Activated T-cell treated with anti-CD3 and anti-CD28 coated beads, Interleukin-2, amount 50 U/mL, for 4 hours (primary cell): ENCODE measurements around the gene BACE2. TPM values are rescaled to one million over a fixed set of nuclear protein-coding genes. Genes with fewer than 3 reads are reported as not detected.
"Not testable (repeated sequence)": the region's sequence is repeated elsewhere in the genome, so short reads cannot be mapped to it uniquely, and the experiment has no call there.

Experiments used
- ATAC-seq, 2 donors: fragments of 200-7000 bp; cut with Tn5 transposase; one replicate each; pipeline ENCODE4 v1.10.0; 2021
- DNase-seq: peaks from one replicate; pipeline ENCODE4 v3.0.0-alpha.2; 2020
- H3K27me3 Mint-ChIP-seq: one replicate; pipeline ENCODE4 v1.8.0; 2021; ENCODE audit warnings: low read depth, mixed read lengths
- H3K36me3 Mint-ChIP-seq: one replicate; pipeline ENCODE4 v1.8.0; 2022; ENCODE audit warnings: mixed read lengths; ENCODE audit not compliant: insufficient read depth
- H3K4me1 Mint-ChIP-seq: one replicate; pipeline ENCODE4 v1.8.0; 2021; ENCODE audit warnings: low read depth, mixed read lengths
- H3K4me3 Mint-ChIP-seq: one replicate; pipeline ENCODE4 v1.8.0; 2021; ENCODE audit warnings: mild to moderate bottlenecking, moderate library complexity, mixed read lengths
- H3K9me3 Mint-ChIP-seq: one replicate; pipeline ENCODE4 v1.8.0; 2021; ENCODE audit warnings: mixed read lengths
- total RNA-seq, 3 donors: library from RNA; stranded (reverse); gene quantifications; one replicate each; pipeline ENCODE4 v1.2.1, GENCODE V29; 2021

The BACE2 gene
- total RNA-seq, 3 donors from 2014 or later = 0.32 to 0.53 (median 0.38) TPM

- H3K36me3 Mint-ChIP-seq = no peaks in the 10 kb centered on the region
- H3K4me1 Mint-ChIP-seq = no peaks in the 10 kb centered on the region
- peaks cover 13% of the 10 kb centered on the region for H3K27me3 Mint-ChIP-seq
- no peaks in the 10 kb centered on the region for H3K9me3 Mint-ChIP-seq
- DNase-seq = no peak
- no peak for ATAC-seq
- H3K4me3 Mint-ChIP-seq = no peak overlapping the region
These were observed 72.1 kb downstream of the BACE2 start for GRCh38 chr21:41240040-41240439.

DNA sequence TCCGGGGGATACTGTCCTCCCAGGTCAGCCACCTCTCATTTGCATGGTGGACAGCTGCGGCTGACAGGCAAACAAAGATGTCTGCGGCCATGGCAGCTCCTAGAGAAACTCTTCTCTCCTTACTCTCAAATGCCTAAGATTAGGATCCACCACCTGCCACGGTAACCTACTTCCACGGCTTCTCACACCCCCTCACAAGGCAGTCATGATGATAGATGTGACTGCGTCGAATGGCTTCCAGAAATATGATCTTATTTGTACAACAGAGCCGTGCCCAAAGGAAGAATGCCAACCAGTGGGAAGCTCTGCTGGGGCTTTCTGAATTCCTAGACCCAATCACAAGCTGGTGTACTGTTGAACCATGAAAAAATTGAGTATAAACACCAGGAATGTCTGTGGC, 73.4 kb downstream of the BACE2 start:
- no peak overlapping the region for H3K4me3 Mint-ChIP-seq
- no peaks in the 10 kb centered on the region for H3K36me3 Mint-ChIP-seq
- no peaks in the 10 kb centered on the region for H3K9me3 Mint-ChIP-seq
- DNase-seq (no peak), ATAC-seq (no peak)
- peaks cover 3% of the 10 kb centered on the region for H3K27me3 Mint-ChIP-seq
- no peaks in the 10 kb centered on the region for H3K4me1 Mint-ChIP-seq

DNA sequence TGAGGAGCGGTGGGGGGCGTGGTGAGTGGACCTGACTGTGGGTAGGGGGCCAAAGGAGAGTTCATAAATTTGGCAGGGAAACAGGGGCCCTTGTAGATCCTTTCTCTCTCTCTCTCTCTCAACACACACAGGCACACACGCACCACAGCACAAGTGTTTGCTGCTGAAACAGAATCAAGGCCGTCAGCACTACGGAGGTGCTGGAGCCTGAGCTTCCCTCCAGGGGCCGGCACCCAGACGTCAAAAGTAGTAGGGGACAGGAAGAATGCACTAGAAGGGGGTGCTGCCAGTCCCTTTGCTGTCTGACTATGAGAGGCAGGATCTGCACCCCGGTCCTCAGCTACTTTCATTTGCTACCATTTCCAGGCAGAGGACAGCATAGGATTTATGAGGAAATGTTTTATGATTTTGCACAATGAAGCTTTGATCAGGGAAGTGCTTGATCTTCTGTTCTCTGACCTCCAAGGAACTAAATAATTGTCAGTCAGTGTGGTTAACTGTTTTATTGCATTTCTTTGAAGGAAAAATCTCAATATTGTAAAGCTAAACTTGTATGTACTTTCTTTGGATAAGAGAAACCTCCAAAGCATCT, 74.4 kb downstream of the BACE2 start:
- ATAC-seq (no peak), DNase-seq (no peak)
- no peaks in the 10 kb centered on the region for H3K4me1 Mint-ChIP-seq
- H3K36me3 Mint-ChIP-seq = no peaks in the 10 kb centered on the region
- H3K4me3 Mint-ChIP-seq = no peak overlapping the region
- H3K9me3 Mint-ChIP-seq = no peaks in the 10 kb centered on the region
- H3K27me3 Mint-ChIP-seq = peaks cover 2% of the 10 kb centered on the region

GRCh38 chr21:41243107-41243506, 75.1 kb downstream of the BACE2 start:
- H3K36me3 Mint-ChIP-seq = no peaks in the 10 kb centered on the region
- no peak overlapping the region for H3K4me3 Mint-ChIP-seq
- no peaks in the 10 kb centered on the region for H3K4me1 Mint-ChIP-seq
- no peaks in the 10 kb centered on the region for H3K9me3 Mint-ChIP-seq
- H3K27me3 Mint-ChIP-seq = peaks cover 2% of the 10 kb centered on the region
- ATAC-seq (no peak), DNase-seq (no peak)

GRCh38 chr21:41244266-41244880, 76.4 kb downstream of the BACE2 start:
- not testable (repeated sequence) for H3K4me1 Mint-ChIP-seq, H3K9me3 Mint-ChIP-seq, H3K27me3 Mint-ChIP-seq, DNase-seq, H3K4me3 Mint-ChIP-seq, ATAC-seq, H3K36me3 Mint-ChIP-seq

- H3K9me3 Mint-ChIP-seq = no peaks in the 10 kb centered on the region
- no peaks in the 10 kb centered on the region for H3K36me3 Mint-ChIP-seq
- no peak overlapping the region for H3K4me3 Mint-ChIP-seq
- peaks cover 4% of the 10 kb centered on the region for H3K27me3 Mint-ChIP-seq
- ATAC-seq (no peak), DNase-seq (no peak)
- no peaks in the 10 kb centered on the region for H3K4me1 Mint-ChIP-seq
These were observed 77.7 kb downstream of the BACE2 start for GRCh38 chr21:41245509-41246135.

DNA sequence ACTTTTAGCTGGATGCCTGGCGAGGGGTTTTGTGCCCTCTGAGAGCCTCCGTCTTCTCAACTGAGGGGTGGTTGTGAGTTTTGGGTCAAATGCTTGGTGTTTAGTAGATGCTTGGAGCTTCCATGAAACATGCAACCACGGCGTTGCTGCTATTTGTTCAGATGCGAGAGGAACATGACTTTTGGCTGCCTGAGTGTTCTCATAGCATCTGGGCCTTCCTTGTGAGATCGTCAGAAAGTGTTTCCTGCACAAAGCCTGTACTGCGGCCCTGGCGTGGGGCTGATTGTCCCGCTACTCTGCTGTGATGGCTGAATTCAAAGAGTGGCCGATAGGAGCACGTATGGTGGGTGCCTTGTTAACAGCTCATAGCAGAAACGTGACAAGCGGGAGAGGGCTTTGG, 78.8 kb downstream of the BACE2 start:
- H3K36me3 Mint-ChIP-seq = no peaks in the 10 kb centered on the region
- no peak for ATAC-seq

GRCh38 chr21:41247561-41248545, 79.9 kb downstream of the BACE2 start:
- Mint-ChIP-seq H3K36me3 (no peaks in the 10 kb centered on the region), H3K27me3 (peaks cover 13% of the 10 kb centered on the region), H3K4me3 (no peak overlapping the region), H3K9me3 (no peaks in the 10 kb centered on the region), H3K4me1 (no peaks in the 10 kb centered on the region)
- no peak for DNase-seq
- no peak for ATAC-seq

More for the DNA sequence above, 78.8 kb downstream of the BACE2 start:
- H3K27me3 Mint-ChIP-seq = peaks cover 8% of the 10 kb centered on the region
- no peaks in the 10 kb centered on the region for H3K4me1 Mint-ChIP-seq
- DNase-seq = no peak
- H3K9me3 Mint-ChIP-seq = no peaks in the 10 kb centered on the region
- no peak overlapping the region for H3K4me3 Mint-ChIP-seq

DNA sequence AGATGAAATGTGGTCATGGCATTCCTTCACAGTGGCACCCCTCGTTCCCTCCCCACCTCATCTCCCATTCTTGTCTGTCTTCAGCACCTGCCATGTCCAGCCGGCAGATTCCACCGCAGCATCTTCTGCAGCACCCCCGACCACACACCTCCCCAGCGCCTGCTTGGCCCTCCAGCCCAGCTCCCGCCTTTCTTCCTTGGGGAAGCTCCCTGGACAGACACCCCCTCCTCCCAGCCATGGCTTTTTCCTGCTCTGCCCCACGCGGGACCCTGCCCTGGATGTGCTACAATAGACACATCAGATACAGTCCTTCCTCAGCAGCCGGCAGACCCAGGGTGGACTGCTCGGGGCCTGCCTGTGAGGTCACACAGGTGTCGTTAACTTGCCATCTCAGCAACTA, 81.5 kb downstream of the BACE2 start:
- Mint-ChIP-seq H3K9me3 (peaks cover 5% of the 10 kb centered on the region), H3K36me3 (no peaks in the 10 kb centered on the region), H3K27me3 (peaks cover 13% of the 10 kb centered on the region), H3K4me3 (no peak overlapping the region), H3K4me1 (no peaks in the 10 kb centered on the region)
- ATAC-seq (no peak), DNase-seq (no peak)

DNA sequence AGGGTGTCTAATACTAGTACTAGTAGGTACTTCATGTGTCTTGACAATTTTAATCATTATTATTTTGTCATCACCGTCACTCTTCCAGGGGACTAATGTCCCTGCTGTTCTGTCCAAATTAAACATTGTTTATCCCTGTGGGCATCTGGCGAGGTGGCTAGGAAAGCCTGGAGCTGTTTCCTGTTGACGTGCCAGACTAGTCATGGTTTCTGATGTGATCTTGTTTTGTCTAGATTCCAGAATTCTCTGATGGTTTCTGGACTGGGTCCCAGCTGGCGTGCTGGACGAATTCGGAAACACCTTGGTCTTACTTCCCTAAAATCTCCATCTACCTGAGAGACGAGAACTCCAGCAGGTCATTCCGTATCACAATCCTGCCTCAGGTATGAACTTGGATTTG, 82.6 kb downstream of the BACE2 start:
- no peak for DNase-seq
- no peak overlapping the region for H3K4me3 Mint-ChIP-seq
- H3K36me3 Mint-ChIP-seq = no peaks in the 10 kb centered on the region
- H3K9me3 Mint-ChIP-seq = peaks cover 11% of the 10 kb centered on the region
- ATAC-seq = no peak
- H3K27me3 Mint-ChIP-seq = peaks cover 13% of the 10 kb centered on the region
- no peaks in the 10 kb centered on the region for H3K4me1 Mint-ChIP-seq

DNA sequence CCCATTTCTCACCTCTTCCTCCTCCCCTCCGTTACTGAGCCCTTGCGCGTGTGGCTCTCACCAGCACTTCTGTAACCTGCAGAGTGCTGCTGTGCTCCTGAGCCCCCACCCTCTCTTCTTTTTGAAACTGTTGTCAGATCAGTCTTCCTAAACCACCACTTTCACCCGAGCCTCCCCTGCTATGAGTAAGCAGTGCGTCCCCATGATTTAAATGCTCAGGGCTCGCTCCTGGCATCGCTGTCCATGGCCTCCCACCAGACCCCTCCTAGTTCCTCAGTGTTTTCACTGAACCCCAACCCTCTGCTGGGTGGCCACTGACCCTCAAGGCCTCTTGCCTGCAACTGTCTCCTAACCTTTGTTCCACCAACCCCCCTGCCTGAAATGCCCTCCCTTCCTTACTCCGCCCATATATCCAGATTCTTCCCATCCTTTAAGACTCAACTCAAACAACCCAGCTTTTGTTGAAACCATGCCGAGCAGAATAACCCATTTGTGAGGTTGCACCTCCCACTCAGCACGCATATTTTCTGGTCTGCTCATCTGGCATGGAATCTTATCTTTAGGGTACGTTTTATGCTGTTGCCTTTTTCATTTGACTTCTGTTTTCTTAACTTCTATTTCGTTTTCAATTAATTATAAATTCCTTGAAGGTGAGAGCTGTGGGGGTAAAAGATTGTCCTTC, 84.1 kb downstream of the BACE2 start:
- peaks cover 17% of the 10 kb centered on the region for H3K9me3 Mint-ChIP-seq
- no peak for DNase-seq
- no peak overlapping the region for H3K4me3 Mint-ChIP-seq
- H3K36me3 Mint-ChIP-seq = peaks cover 3% of the 10 kb centered on the region
- no peak for ATAC-seq
- H3K27me3 Mint-ChIP-seq = peaks cover 22% of the 10 kb centered on the region
- H3K4me1 Mint-ChIP-seq = no peaks in the 10 kb centered on the region

DNA sequence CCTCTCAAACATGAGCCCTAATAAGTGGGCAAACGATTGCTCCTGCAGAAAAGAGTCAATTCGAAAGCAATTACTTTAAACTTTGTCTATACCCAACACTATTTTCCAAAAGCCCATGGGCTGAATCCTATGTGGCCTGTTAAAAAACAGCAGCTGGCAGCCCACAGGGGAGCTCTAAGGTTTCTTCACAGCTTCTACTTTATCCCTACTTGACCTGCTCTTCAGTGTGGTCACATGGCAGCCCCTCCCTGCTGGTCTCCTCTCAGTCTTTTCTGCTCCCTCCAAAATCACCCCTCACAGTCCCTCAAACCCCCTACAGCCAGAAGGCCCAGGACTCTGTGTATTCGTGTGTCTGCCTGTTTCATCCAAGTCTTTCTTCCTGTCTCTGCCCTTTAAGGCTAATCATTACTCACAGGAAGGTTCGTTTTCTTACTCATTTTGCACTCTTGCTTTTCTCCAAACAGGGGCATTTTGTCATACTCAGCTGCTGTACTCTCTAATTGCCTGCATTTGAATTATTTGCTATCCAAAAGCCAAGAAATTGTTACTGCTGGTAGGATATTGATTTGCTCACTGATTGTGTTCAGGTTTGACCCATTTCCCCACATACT, 86.2 kb downstream of the BACE2 start:
- H3K36me3 Mint-ChIP-seq = peaks cover 3% of the 10 kb centered on the region
- ATAC-seq = no peak

DNA sequence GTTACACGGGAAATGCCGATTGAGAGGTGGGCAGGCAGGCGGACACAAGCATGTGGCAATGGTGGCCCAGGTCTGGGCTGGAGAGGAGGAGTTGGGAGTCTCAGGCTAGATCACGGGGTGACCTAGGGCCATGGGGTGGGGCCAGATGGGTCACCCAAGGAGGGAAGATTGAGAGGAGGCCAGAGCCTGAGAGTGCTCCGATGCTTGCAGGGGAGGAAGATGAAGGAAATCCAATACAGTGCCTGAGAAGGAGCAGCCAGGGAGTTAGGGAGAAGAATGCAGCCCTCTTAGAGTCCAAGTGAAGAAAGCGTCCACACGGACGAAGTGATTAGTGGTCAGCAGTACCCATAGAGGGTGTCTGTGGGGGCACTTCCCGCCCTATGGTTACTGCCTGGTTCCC, 87.2 kb downstream of the BACE2 start:
- peaks cover 3% of the 10 kb centered on the region for H3K36me3 Mint-ChIP-seq
- H3K4me3 Mint-ChIP-seq = no peak overlapping the region
- no peak for DNase-seq
- ATAC-seq = no peak
- no peaks in the 10 kb centered on the region for H3K4me1 Mint-ChIP-seq
- H3K27me3 Mint-ChIP-seq = peaks cover 21% of the 10 kb centered on the region
- peaks cover 17% of the 10 kb centered on the region for H3K9me3 Mint-ChIP-seq

More for the DNA sequence above, 86.2 kb downstream of the BACE2 start:
- Mint-ChIP-seq H3K27me3 (peaks cover 21% of the 10 kb centered on the region), H3K4me3 (no peak overlapping the region), H3K9me3 (peaks cover 17% of the 10 kb centered on the region), H3K4me1 (no peaks in the 10 kb centered on the region)
- no peak for DNase-seq
